Epithelial cell of esophagus (primary cell): ENCODE results near the gene CHMP6.

Experiments used
- DNase-seq: peaks from one replicate; pipeline ENCODE4 v3.0.0; 2010; ENCODE audit warnings: low read depth
- H3K4me3 ChIP-seq: 2 replicates; pipeline ENCODE4 v1.5.1; 2011; ENCODE audit warnings: mild to moderate bottlenecking, low read length, control low read depth
- CTCF ChIP-seq: IDR thresholded peaks from 2 replicates; pipeline ENCODE4 v1.5.1; 2011; ENCODE audit warnings: low read depth, mild to moderate bottlenecking, low read length, control low read depth, inconsistent platforms; ENCODE audit not compliant: insufficient read depth; ENCODE audit errors: missing control alignments

The CHMP6 gene

GRCh38 chr17:81043725-81044427 is 52.2 kb downstream of the CHMP6 start:
- no peak overlapping the region for H3K4me3 ChIP-seq
- TF ChIP-seq CTCF = no peak
- peak; percentile 81 for DNase-seq

GRCh38 chr17:81044428-81044763 is 52.8 kb downstream of the CHMP6 start:
- H3K4me3 ChIP-seq = no peak overlapping the region
- DNase-seq = no peak
- TF ChIP-seq CTCF = no peak

GRCh38 chr17:81044764-81045589 is 53.3 kb downstream of the CHMP6 start:
- no peak for DNase-seq
- no peak overlapping the region for H3K4me3 ChIP-seq
- no peak for TF ChIP-seq CTCF

GRCh38 chr17:81045590-81046095 is 54.0 kb downstream of the CHMP6 start:
- no peak overlapping the region for H3K4me3 ChIP-seq
- no peak for TF ChIP-seq CTCF
- DNase-seq = no peak

- DNase-seq = no peak
- H3K4me3 ChIP-seq = no peak overlapping the region
- no peak for TF ChIP-seq CTCF
Observed at GRCh38 chr17:81046132-81046769, 54.6 kb downstream of the CHMP6 start.

- no peak for TF ChIP-seq CTCF
- DNase-seq = no peak
- H3K4me3 ChIP-seq = no peak overlapping the region
Observed at GRCh38 chr17:81046770-81047359, 55.2 kb downstream of the CHMP6 start.
